Coronary artery (tissue), 2 donors: Measurements from ENCODE around the gene SMARCC1.
A peak's percentile ranks its signal among the peaks of the same experiment; 100 is the strongest.

Source experiments
- DNase-seq: peaks from one replicate; pipeline ENCODE4 v3.0.0-alpha.2; 2017; ENCODE audit warnings: low spot score
- H3K27ac ChIP-seq, 2 donors: fragments of 200-600 bp; sonication (generic); one replicate each; pipeline ENCODE4 v1.5.1; 2016 to 2019
- H3K4me3 ChIP-seq: fragments of 200-600 bp; sonication (generic); 2 replicates; pipeline ENCODE4 v1.5.1; 2016; ENCODE audit warnings: mild to moderate bottlenecking, moderate library complexity
- CTCF ChIP-seq: fragments of 200-600 bp; sonication (generic); IDR thresholded peaks from one replicate; pipeline ENCODE4 v1.5.1; 2019; ENCODE audit warnings: antibody characterized with exemption

SMARCC1 gene

GRCh38 chr3:47578119-47578632 is 203.5 kb downstream of the SMARCC1 start:
- no peak for DNase-seq

GRCh38 chr3:47577583-47578118 is 204.0 kb downstream of the SMARCC1 start:
- no peak for TF ChIP-seq CTCF
- no peak overlapping the region for H3K27ac ChIP-seq
- DNase-seq = no peak
- H3K4me3 ChIP-seq = peak overlapping the region; percentile 83

More at GRCh38 chr3:47578119-47578632, 203.5 kb downstream of the SMARCC1 start:
- peak overlapping the region in 1 of 2 donors; percentile 54 for H3K27ac ChIP-seq
- no peak for TF ChIP-seq CTCF
- peak overlapping the region; percentile 83 for H3K4me3 ChIP-seq

GRCh38 chr3:47573190-47574172 is 208.2 kb downstream of the SMARCC1 start:
- no peak for TF ChIP-seq CTCF
- no peak for DNase-seq
- H3K27ac ChIP-seq = no peak overlapping the region
- no peak overlapping the region for H3K4me3 ChIP-seq

DNA sequence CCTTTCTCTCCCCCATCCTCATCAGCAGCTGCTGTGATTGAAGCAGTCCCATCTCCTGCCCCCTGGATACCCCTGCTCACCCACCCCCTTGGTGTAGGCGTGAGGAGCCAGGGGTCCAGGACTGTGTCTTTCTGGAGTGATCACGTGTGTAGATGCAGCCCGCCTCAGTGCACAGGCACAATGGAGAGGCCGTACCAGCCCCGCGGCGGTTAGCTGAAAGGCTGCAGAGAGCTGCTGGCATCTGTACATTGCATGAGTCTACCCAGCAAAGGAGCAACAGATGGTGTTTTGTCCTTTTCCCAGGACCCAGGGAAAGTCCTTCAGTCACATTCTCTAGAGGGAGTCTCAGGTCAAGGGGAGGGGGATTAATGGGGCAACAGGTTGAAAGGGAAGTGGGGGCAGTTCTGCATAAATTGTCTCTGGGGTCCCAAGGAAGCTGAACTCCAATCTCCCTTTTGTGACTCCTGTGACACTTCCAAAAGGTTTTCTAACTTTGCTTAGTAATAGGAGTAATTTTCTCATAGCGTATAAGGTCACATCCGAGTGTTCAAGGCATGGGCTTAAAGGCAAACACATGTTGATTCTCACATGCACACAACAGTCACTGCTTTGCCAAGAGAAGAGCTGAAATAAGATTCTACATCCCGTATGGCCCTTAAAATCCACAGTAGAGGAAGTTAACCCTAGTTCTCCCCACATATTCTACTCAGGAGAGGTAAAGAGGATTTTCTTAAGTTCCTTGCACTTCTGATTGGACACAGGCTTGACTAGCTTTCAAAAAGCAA is 210.1 kb downstream of the SMARCC1 start:
- no peak for DNase-seq
- H3K27ac ChIP-seq = no peak overlapping the region
- H3K4me3 ChIP-seq = no peak overlapping the region
- no peak for TF ChIP-seq CTCF

DNA sequence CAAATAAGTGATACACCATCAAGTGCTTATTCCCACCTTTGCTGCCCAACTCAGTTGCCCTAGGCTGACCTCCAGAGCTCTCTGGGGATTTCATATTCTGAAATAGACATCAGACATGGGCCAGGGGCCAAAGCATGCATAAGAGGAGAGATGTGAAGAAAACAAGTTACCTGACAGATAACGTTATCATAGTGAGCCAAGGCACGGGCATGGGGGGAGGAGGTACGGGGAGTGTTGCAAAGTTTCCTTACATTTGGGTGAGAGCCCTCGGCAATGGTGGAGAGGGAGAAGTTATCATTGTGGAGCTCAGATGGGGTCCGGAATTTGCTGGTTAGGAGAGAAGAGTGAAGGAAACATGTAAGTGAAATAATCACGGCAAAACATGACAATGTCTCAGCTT is 212.8 kb downstream of the SMARCC1 start:
- no peak for TF ChIP-seq CTCF
- H3K27ac ChIP-seq = no peak overlapping the region
- DNase-seq = no peak
- no peak overlapping the region for H3K4me3 ChIP-seq

GRCh38 chr3:47567149-47567548 is 214.5 kb downstream of the SMARCC1 start:
- DNase-seq = no peak
- no peak overlapping the region for H3K27ac ChIP-seq
- H3K4me3 ChIP-seq = no peak overlapping the region
- TF ChIP-seq CTCF = no peak
